ENCODE data around the gene SLITRK3.

The SLITRK3 gene, protein sequence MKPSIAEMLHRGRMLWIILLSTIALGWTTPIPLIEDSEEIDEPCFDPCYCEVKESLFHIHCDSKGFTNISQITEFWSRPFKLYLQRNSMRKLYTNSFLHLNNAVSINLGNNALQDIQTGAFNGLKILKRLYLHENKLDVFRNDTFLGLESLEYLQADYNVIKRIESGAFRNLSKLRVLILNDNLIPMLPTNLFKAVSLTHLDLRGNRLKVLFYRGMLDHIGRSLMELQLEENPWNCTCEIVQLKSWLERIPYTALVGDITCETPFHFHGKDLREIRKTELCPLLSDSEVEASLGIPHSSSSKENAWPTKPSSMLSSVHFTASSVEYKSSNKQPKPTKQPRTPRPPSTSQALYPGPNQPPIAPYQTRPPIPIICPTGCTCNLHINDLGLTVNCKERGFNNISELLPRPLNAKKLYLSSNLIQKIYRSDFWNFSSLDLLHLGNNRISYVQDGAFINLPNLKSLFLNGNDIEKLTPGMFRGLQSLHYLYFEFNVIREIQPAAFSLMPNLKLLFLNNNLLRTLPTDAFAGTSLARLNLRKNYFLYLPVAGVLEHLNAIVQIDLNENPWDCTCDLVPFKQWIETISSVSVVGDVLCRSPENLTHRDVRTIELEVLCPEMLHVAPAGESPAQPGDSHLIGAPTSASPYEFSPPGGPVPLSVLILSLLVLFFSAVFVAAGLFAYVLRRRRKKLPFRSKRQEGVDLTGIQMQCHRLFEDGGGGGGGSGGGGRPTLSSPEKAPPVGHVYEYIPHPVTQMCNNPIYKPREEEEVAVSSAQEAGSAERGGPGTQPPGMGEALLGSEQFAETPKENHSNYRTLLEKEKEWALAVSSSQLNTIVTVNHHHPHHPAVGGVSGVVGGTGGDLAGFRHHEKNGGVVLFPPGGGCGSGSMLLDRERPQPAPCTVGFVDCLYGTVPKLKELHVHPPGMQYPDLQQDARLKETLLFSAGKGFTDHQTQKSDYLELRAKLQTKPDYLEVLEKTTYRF

DNA sequence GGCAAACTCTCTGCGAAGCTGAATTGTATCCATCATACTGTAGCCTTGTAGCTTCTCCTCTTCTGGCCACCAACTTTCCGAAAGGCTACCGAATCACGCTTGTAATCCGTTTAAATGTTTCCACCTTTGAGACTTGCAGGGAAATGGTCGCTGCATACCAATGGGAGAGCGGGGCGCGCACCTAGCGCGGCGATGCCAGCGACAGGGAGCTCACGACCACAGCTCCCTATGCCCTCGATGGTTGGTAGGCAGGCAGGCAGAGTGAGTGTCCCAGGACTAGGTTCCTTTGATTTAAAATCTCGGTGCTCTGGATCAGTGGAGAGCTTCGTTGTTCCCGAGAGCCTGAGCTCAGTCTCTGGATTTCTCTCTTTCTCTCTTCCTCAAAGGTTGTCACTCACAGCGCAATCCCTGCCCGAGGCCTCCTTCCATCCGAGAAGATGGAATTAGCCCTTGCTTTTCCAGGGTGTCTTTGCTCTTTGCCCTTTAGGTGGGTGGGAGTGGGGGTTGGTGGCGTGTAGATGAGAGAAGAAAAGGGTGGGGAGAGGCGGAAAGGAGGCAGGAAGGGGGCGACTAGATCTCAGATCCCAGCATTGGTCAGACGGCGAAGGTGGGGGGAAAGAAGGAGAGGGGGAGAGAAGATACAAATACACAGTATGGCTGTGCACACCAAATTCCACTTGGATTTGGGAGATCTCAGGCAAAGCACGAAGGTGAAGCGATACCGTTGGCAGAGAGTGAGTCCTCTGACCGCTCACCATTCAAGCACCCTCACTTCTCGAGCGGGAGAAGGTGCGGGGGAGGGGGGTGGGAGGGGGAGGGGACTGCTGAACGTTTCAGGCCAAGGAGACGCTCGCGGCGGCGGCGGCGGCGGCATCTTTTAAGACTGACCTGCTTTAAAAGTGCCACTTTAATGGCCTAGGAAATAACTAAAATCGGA lies at the start of gene SLITRK3:
Gene SLITRK3, minus strand, starts transcription at position 745 of the 937 bp plus-strand sequence. CDS start 5,554 bp downstream, outside the sequence.
- H3F3A ChIP-seq (ENCODE audit: low read depth): no peaks in the 10 kb centered on the region
- TF ChIP-seq, protein P1, sequence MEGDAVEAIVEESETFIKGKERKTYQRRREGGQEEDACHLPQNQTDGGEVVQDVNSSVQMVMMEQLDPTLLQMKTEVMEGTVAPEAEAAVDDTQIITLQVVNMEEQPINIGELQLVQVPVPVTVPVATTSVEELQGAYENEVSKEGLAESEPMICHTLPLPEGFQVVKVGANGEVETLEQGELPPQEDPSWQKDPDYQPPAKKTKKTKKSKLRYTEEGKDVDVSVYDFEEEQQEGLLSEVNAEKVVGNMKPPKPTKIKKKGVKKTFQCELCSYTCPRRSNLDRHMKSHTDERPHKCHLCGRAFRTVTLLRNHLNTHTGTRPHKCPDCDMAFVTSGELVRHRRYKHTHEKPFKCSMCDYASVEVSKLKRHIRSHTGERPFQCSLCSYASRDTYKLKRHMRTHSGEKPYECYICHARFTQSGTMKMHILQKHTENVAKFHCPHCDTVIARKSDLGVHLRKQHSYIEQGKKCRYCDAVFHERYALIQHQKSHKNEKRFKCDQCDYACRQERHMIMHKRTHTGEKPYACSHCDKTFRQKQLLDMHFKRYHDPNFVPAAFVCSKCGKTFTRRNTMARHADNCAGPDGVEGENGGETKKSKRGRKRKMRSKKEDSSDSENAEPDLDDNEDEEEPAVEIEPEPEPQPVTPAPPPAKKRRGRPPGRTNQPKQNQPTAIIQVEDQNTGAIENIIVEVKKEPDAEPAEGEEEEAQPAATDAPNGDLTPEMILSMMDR (conservative IDR thresholded peaks at IDR 0.05; ENCODE audit: low read length): no peak
- TF ChIP-seq EZH2phosphoT487 (IDR thresholded peaks at IDR 0.05; ENCODE audit: borderline replicate concordance): no peak
- H3K27me3 ChIP-seq (ENCODE audit: insufficient read depth, low read length, poor library complexity, severe bottlenecking): no peaks in the 10 kb centered on the region
- H3K36me3 ChIP-seq (ENCODE audit: insufficient read depth, low read length): no peaks in the 10 kb centered on the region
- no peak within 1 kb of the TSS for H3K4me3 ChIP-seq (ENCODE audit: low read length, poor library complexity, severe bottlenecking)
- no peaks in the 10 kb centered on the region for H3K79me2 ChIP-seq (ENCODE audit: insufficient read depth, low read length)
- H3K9ac ChIP-seq (ENCODE audit: low read depth, low read length, poor library complexity, severe bottlenecking): no peak within 1 kb of the TSS
- no peak within 1 kb of the TSS for H3K4me2 ChIP-seq (ENCODE audit: low read depth, low read length, poor library complexity, severe bottlenecking)
- H3K9me3 ChIP-seq (ENCODE audit: insufficient read depth, low read depth, low read length): no peaks in the 10 kb centered on the region
- no peaks in the 10 kb centered on the region for H3K4me1 ChIP-seq (ENCODE audit: insufficient read depth, low read length, poor library complexity, severe bottlenecking)
- H3K9me2 ChIP-seq (replicated peaks; ENCODE audit: low read depth, low read length): no peaks in the 10 kb centered on the region
- no peaks in the 10 kb centered on the region for H4K20me1 ChIP-seq (ENCODE audit: insufficient read depth, low read length, poor library complexity, severe bottlenecking)
- H2AFZ ChIP-seq (ENCODE audit: low read length): no peak within 1 kb of the TSS

DNA sequence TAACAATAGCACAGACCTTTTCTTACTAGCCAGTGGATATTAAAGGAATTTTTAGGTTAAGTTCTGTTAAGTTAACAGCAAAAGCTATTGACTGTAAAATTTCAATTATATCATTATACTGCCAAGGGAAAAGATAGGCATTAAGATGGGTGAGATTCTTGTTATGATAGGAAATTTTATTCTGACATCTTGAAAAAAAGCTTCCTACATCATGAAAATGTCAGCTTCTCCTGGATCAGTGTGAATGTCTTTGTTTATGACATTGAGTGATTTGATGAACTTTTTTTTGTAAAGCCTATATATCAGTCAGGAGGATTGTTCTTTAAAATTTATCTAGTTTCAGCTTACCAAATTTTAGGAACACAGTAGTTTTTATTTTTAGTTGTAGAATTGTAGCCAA lies 47.4 kb upstream of the SLITRK3 start:
- H3K9me2 ChIP-seq (replicated peaks; ENCODE audit: low read depth, low read length): no peaks in the 10 kb centered on the region
- no peak overlapping the region for H3K9ac ChIP-seq (ENCODE audit: low read depth, low read length, poor library complexity, severe bottlenecking)
- H3K79me2 ChIP-seq (ENCODE audit: insufficient read depth, low read length): no peaks in the 10 kb centered on the region
- no peaks in the 10 kb centered on the region for H3K27me3 ChIP-seq (ENCODE audit: insufficient read depth, low read length, poor library complexity, severe bottlenecking)
- no peaks in the 10 kb centered on the region for H3K9me3 ChIP-seq (ENCODE audit: insufficient read depth, low read depth, low read length)
- no peaks in the 10 kb centered on the region for H4K20me1 ChIP-seq (ENCODE audit: insufficient read depth, low read length, poor library complexity, severe bottlenecking)
- no peak overlapping the region for H2AFZ ChIP-seq (ENCODE audit: low read length)
- H3K4me3 ChIP-seq (ENCODE audit: low read length, poor library complexity, severe bottlenecking): no peak overlapping the region
- no peak overlapping the region for H3K4me2 ChIP-seq (ENCODE audit: low read depth, low read length, poor library complexity, severe bottlenecking)
- no peak for TF ChIP-seq EZH2phosphoT487 (IDR thresholded peaks at IDR 0.05; ENCODE audit: borderline replicate concordance)
- TF ChIP-seq, protein P1 (conservative IDR thresholded peaks at IDR 0.05; ENCODE audit: low read length): no peak
- no peaks in the 10 kb centered on the region for H3K36me3 ChIP-seq (ENCODE audit: insufficient read depth, low read length)
- H3K4me1 ChIP-seq (ENCODE audit: insufficient read depth, low read length, poor library complexity, severe bottlenecking): no peaks in the 10 kb centered on the region
- H3F3A ChIP-seq (ENCODE audit: low read depth): no peaks in the 10 kb centered on the region
